ENCODE measurements around the gene B4GALT6.

DNA sequence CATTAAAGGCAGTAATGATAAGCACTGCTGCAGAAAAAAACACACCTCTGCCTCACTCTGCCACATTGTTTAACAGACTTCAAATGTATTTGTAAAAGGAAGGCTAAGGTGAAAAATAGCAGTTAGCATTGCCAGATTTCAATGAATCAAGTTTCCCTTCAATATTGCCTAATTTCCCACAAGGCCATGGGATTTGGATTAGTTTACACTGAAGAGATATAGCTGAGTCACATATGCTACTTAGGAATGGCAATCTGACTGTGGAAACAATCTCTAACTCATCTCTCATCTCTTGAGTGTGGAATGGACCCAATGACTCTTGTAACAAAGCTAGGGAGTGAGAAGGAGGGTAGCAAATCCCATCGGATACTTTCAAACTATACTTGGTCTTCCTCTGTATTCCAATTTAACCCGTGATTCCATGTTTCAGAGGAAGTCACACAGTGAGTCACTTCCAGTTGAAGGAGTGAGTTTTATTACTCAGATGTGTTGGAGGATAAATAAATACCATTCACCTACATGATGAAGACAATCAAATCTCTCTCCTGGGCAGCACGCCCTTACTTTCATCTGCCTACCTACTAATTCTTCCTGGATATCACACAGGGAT, 5.1 kb downstream of the B4GALT6 start:
- TF ChIP-seq, protein P1, sequence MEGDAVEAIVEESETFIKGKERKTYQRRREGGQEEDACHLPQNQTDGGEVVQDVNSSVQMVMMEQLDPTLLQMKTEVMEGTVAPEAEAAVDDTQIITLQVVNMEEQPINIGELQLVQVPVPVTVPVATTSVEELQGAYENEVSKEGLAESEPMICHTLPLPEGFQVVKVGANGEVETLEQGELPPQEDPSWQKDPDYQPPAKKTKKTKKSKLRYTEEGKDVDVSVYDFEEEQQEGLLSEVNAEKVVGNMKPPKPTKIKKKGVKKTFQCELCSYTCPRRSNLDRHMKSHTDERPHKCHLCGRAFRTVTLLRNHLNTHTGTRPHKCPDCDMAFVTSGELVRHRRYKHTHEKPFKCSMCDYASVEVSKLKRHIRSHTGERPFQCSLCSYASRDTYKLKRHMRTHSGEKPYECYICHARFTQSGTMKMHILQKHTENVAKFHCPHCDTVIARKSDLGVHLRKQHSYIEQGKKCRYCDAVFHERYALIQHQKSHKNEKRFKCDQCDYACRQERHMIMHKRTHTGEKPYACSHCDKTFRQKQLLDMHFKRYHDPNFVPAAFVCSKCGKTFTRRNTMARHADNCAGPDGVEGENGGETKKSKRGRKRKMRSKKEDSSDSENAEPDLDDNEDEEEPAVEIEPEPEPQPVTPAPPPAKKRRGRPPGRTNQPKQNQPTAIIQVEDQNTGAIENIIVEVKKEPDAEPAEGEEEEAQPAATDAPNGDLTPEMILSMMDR (IDR thresholded peaks at IDR 0.05) = no peak
- no peak for TF ChIP-seq POLR2A (IDR thresholded peaks at IDR 0.05)
